ENCODE data around the gene CHST8.

The CHST8 gene

GRCh38 chr19:33701565-33701964, 79.8 kb downstream of the CHST8 start:
- Histone ChIP-seq H3K9ac (ENCODE audit: low read length) (no peak overlapping the region), H3K27me3 (ENCODE audit: control insufficient read depth, insufficient read depth, low read length) (no peaks in the 10 kb centered on the region), H3K4me3 (ENCODE audit: low read length) (no peak overlapping the region), H3K27ac (ENCODE audit: low read length) (no peak overlapping the region), H3K36me3 (ENCODE audit: control insufficient read depth, low read depth, low read length) (no peaks in the 10 kb centered on the region), H3K9me3 (ENCODE audit: control insufficient read depth, low read depth, low read length) (no peaks in the 10 kb centered on the region), H3K4me1 (ENCODE audit: control insufficient read depth, low read depth, low read length) (no peaks in the 10 kb centered on the region)

GRCh38 chr19:33702606-33703437, 81.1 kb downstream of the CHST8 start:
- no peak overlapping the region for H3K27ac ChIP-seq (ENCODE audit: low read length)
- no peaks in the 10 kb centered on the region for H3K36me3 ChIP-seq (ENCODE audit: control insufficient read depth, low read depth, low read length)
- no peak overlapping the region for H3K9ac ChIP-seq (ENCODE audit: low read length)
- H3K9me3 ChIP-seq (ENCODE audit: control insufficient read depth, low read depth, low read length) = no peaks in the 10 kb centered on the region
- H3K4me1 ChIP-seq (ENCODE audit: control insufficient read depth, low read depth, low read length) = no peaks in the 10 kb centered on the region
- no peaks in the 10 kb centered on the region for H3K27me3 ChIP-seq (ENCODE audit: control insufficient read depth, insufficient read depth, low read length)
- H3K4me3 ChIP-seq (ENCODE audit: low read length) = no peak overlapping the region

DNA sequence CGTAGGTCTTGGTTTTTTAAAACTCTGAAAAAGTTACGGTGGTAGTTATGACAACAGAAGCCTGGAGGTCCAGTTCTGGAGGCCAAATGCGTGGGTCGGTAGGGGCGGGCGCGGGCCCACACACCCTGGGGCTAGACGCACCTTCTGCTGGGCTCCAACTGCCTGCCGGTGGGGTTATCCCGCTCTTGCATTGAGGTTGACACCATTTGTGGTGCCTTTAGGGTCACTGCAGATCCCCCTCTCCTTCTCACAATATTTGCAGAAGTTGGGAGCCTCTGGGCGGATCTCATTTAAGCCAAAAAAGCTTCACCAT, 81.6 kb downstream of the CHST8 start:
- no peak overlapping the region for H3K27ac ChIP-seq (ENCODE audit: low read length)
- H3K9ac ChIP-seq (ENCODE audit: low read length) = no peak overlapping the region
- H3K36me3 ChIP-seq (ENCODE audit: control insufficient read depth, low read depth, low read length) = no peaks in the 10 kb centered on the region
- H3K4me1 ChIP-seq (ENCODE audit: control insufficient read depth, low read depth, low read length) = peaks cover 5% of the 10 kb centered on the region
- H3K27me3 ChIP-seq (ENCODE audit: control insufficient read depth, insufficient read depth, low read length) = no peaks in the 10 kb centered on the region
- H3K4me3 ChIP-seq (ENCODE audit: low read length) = no peak overlapping the region
- no peaks in the 10 kb centered on the region for H3K9me3 ChIP-seq (ENCODE audit: control insufficient read depth, low read depth, low read length)

GRCh38 chr19:33703821-33704220, 82.1 kb downstream of the CHST8 start:
- no peak overlapping the region for H3K27ac ChIP-seq (ENCODE audit: low read length)
- peaks cover 8% of the 10 kb centered on the region for H3K4me1 ChIP-seq (ENCODE audit: control insufficient read depth, low read depth, low read length)
- no peak overlapping the region for H3K9ac ChIP-seq (ENCODE audit: low read length)
- no peak overlapping the region for H3K4me3 ChIP-seq (ENCODE audit: low read length)
- no peaks in the 10 kb centered on the region for H3K36me3 ChIP-seq (ENCODE audit: control insufficient read depth, low read depth, low read length)
- H3K27me3 ChIP-seq (ENCODE audit: control insufficient read depth, insufficient read depth, low read length) = no peaks in the 10 kb centered on the region
- no peaks in the 10 kb centered on the region for H3K9me3 ChIP-seq (ENCODE audit: control insufficient read depth, low read depth, low read length)

DNA sequence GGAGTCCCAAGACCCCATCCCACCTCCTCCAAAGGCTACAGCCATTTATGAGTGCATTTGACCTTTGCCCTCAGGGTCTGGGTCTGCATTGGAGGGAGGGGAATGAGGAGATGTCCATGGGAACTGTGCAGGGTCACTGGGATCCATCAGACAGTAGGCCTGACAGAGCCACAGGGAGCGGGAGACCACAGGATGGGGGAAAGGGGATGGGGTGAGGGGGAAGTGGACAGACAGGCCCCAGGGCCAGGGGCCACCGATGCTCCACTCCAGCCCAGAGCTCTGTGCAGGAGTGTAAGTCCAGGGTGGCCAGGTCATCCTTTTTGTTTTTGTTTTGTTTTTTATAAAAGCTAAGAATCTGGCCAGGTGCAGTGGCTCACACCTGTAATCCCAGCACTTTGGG, 82.5 kb downstream of the CHST8 start:
- no peaks in the 10 kb centered on the region for H3K27me3 ChIP-seq (ENCODE audit: control insufficient read depth, insufficient read depth, low read length)
- peaks cover 10% of the 10 kb centered on the region for H3K4me1 ChIP-seq (ENCODE audit: control insufficient read depth, low read depth, low read length)
- H3K9ac ChIP-seq (ENCODE audit: low read length) = no peak overlapping the region
- no peak overlapping the region for H3K27ac ChIP-seq (ENCODE audit: low read length)
- no peak overlapping the region for H3K4me3 ChIP-seq (ENCODE audit: low read length)
- no peaks in the 10 kb centered on the region for H3K9me3 ChIP-seq (ENCODE audit: control insufficient read depth, low read depth, low read length)
- no peaks in the 10 kb centered on the region for H3K36me3 ChIP-seq (ENCODE audit: control insufficient read depth, low read depth, low read length)

DNA sequence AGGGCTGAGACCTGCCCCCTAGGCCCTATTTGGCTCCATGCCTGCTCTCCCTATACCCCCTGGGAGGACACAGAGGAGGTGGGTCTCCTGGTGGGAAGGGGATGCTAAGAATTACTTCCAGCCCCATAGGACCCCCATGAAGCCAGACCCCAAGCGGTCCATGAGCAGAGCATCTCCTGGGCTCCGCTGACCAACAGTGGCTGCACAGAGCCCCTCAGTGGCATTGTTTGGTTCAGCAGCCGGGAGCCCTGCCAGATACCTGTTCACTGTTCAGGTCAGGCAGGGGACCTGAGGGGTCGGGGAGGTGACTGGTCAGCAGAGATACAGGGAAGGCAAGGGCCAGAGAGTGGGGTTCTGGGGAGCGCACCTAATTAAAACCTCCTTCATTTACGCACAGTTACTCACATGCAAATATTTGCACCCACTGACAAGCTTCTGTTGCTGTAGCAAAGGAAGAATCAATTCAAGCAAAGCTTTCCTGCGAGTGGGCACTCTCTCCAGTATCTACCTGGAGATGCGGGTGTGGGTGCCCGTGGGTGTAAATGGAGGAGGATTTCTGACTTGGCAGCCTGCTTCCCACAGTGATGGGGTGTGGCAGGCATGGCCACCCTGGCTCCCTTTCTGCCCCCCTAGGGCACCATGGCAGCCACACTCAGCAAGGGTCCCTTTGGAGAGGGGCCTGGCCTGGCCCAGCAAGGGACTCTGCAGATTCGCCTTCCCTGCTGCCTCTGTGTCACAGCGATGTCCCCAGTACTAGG, 83.5 kb downstream of the CHST8 start:
- Histone ChIP-seq H3K27me3 (ENCODE audit: control insufficient read depth, insufficient read depth, low read length) (no peaks in the 10 kb centered on the region), H3K36me3 (ENCODE audit: control insufficient read depth, low read depth, low read length) (no peaks in the 10 kb centered on the region), H3K9ac (ENCODE audit: low read length) (no peak overlapping the region), H3K27ac (ENCODE audit: low read length) (no peak overlapping the region), H3K4me1 (ENCODE audit: control insufficient read depth, low read depth, low read length) (peaks cover 11% of the 10 kb centered on the region), H3K4me3 (ENCODE audit: low read length) (no peak overlapping the region), H3K9me3 (ENCODE audit: control insufficient read depth, low read depth, low read length) (no peaks in the 10 kb centered on the region)

DNA sequence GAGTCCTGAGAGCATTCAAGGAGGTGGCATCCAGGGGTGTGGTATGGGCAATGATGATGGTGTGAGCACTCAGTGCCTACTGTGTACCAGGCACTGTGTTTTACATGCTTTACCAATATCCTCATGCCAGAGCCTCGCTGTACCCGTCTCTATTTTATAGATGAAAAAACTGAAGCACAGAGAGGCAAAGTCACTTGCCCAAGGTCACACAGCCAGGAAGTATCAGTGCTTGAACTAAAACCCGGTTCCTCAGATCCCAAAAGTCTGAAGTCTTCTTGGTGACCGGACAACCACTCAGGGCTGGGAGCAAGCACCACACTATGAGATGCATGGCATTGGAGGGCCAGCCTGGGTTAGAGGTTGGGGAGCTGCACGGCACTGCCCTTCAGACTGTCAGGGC, 84.1 kb downstream of the CHST8 start:
- Histone ChIP-seq H3K4me3 (ENCODE audit: low read length) (no peak overlapping the region), H3K36me3 (ENCODE audit: control insufficient read depth, low read depth, low read length) (no peaks in the 10 kb centered on the region), H3K4me1 (ENCODE audit: control insufficient read depth, low read depth, low read length) (peaks cover 11% of the 10 kb centered on the region), H3K9me3 (ENCODE audit: control insufficient read depth, low read depth, low read length) (no peaks in the 10 kb centered on the region), H3K27me3 (ENCODE audit: control insufficient read depth, insufficient read depth, low read length) (no peaks in the 10 kb centered on the region), H3K9ac (ENCODE audit: low read length) (no peak overlapping the region), H3K27ac (ENCODE audit: low read length) (no peak overlapping the region)

DNA sequence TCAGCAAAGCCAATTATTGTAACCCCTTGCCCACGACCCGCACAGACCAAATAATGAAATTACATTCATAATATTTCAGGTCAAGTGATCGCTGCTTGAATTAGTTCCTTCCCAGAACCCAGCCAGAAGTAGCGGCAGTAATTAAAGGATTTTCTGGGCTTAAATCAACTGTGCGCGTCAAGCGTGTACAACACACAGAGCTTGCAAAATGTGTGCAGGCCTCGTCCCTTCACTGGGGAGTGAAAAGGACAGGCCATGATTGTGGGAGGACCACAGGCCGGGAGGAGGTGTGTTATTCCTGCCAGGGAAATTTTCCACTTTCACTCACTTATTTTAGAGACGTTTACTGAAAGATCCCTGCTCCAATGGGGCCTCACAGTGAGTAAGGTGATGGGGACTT, 84.9 kb downstream of the CHST8 start:
- Histone ChIP-seq H3K4me3 (ENCODE audit: low read length) (no peak overlapping the region), H3K4me1 (ENCODE audit: control insufficient read depth, low read depth, low read length) (peaks cover 11% of the 10 kb centered on the region), H3K27ac (ENCODE audit: low read length) (no peak overlapping the region), H3K27me3 (ENCODE audit: control insufficient read depth, insufficient read depth, low read length) (no peaks in the 10 kb centered on the region), H3K36me3 (ENCODE audit: control insufficient read depth, low read depth, low read length) (no peaks in the 10 kb centered on the region), H3K9ac (ENCODE audit: low read length) (no peak overlapping the region), H3K9me3 (ENCODE audit: control insufficient read depth, low read depth, low read length) (no peaks in the 10 kb centered on the region)

DNA sequence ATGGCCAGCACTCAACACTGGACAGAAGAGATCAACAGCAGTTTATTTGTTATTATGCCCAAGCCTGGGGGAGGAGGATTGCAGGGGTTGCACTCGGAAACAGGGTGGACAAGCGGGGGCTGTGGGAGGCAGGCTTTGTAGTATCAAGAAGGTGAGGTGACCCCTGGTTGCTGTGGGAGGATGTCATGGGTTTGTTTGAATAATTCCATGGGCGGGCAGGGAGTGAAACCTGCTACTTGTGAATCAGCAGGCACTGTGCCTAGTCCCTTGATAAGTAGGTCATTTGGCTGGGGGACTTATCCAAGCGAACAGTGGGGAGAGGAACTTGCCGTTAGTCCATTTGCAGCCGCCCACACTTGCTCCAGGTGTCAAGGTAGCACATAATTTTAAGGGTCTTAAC, 90.5 kb downstream of the CHST8 start:
- H3K9ac ChIP-seq (ENCODE audit: low read length) = no peak overlapping the region
- no peaks in the 10 kb centered on the region for H3K27me3 ChIP-seq (ENCODE audit: control insufficient read depth, insufficient read depth, low read length)

GRCh38 chr19:33713194-33713593, 91.4 kb downstream of the CHST8 start:
- Histone ChIP-seq H3K9me3 (ENCODE audit: control insufficient read depth, low read depth, low read length) (no peaks in the 10 kb centered on the region), H3K27ac (ENCODE audit: low read length) (no peak overlapping the region), H3K4me1 (ENCODE audit: control insufficient read depth, low read depth, low read length) (peaks cover 12% of the 10 kb centered on the region), H3K4me3 (ENCODE audit: low read length) (no peak overlapping the region), H3K27me3 (ENCODE audit: control insufficient read depth, insufficient read depth, low read length) (no peaks in the 10 kb centered on the region), H3K9ac (ENCODE audit: low read length) (no peak overlapping the region), H3K36me3 (ENCODE audit: control insufficient read depth, low read depth, low read length) (no peaks in the 10 kb centered on the region)

More for the DNA sequence above, 90.5 kb downstream of the CHST8 start:
- H3K4me3 ChIP-seq (ENCODE audit: low read length) = no peak overlapping the region
- no peaks in the 10 kb centered on the region for H3K36me3 ChIP-seq (ENCODE audit: control insufficient read depth, low read depth, low read length)
- no peaks in the 10 kb centered on the region for H3K9me3 ChIP-seq (ENCODE audit: control insufficient read depth, low read depth, low read length)
- no peak overlapping the region for H3K27ac ChIP-seq (ENCODE audit: low read length)
- H3K4me1 ChIP-seq (ENCODE audit: control insufficient read depth, low read depth, low read length) = peaks cover 15% of the 10 kb centered on the region

DNA sequence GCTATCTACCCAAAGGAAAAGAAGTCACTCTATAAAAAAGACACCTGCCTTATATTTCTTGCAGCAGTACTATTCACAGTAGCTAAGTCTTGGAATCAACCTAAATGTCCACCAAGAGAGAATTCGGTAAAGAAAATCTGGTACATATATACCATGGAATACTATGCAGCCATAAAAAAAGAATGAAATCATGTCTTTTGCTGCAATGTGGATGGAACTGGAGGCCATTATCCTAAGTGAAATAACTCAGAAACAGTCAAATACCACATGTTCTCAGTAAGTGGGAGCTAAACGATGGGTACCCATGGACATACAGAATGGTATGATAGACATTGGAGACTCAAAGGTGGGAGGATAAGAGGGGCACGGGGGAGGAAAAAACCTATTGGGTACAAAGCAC, 92.4 kb downstream of the CHST8 start:
- H3K9me3 ChIP-seq (ENCODE audit: control insufficient read depth, low read depth, low read length) = no peaks in the 10 kb centered on the region
- H3K27ac ChIP-seq (ENCODE audit: low read length) = no peak overlapping the region
- H3K4me1 ChIP-seq (ENCODE audit: control insufficient read depth, low read depth, low read length) = peaks cover 6% of the 10 kb centered on the region
- H3K27me3 ChIP-seq (ENCODE audit: control insufficient read depth, insufficient read depth, low read length) = no peaks in the 10 kb centered on the region
- H3K4me3 ChIP-seq (ENCODE audit: low read length) = no peak overlapping the region
- no peak overlapping the region for H3K9ac ChIP-seq (ENCODE audit: low read length)
- H3K36me3 ChIP-seq (ENCODE audit: control insufficient read depth, low read depth, low read length) = no peaks in the 10 kb centered on the region

DNA sequence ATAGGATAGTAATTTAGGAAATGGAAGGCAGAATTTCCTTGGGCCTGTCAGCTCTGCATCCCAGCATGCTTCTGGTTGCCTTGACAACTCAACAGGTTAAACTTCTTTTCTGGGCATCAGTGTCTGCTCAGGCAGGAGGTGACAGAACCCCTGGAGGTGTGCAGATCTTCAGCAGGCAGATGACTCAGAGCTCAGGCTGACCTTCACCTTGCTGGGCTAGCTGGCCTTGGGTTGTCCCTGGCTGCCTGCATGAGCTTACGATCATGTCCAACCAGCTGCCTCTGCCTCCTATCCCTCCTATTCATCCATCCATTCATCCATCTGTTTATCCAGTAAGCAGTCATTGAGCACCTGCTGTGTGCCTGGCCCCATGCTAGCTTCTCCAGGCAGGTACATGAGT, 93.7 kb downstream of the CHST8 start:
- Histone ChIP-seq H3K4me1 (ENCODE audit: control insufficient read depth, low read depth, low read length) (peaks cover 4% of the 10 kb centered on the region), H3K9me3 (ENCODE audit: control insufficient read depth, low read depth, low read length) (no peaks in the 10 kb centered on the region), H3K4me3 (ENCODE audit: low read length) (no peak overlapping the region), H3K9ac (ENCODE audit: low read length) (no peak overlapping the region), H3K27me3 (ENCODE audit: control insufficient read depth, insufficient read depth, low read length) (no peaks in the 10 kb centered on the region), H3K36me3 (ENCODE audit: control insufficient read depth, low read depth, low read length) (no peaks in the 10 kb centered on the region), H3K27ac (ENCODE audit: low read length) (no peak overlapping the region)

All from iPS-18a (cell line).